GM18870 (cell line): ENCODE data around the gene GPR146.
"Not testable (repeated sequence)": the region's sequence is repeated elsewhere in the genome, so short reads cannot be mapped to it uniquely, and the experiment has no call there.

Source experiments
- ATAC-seq: cut with Tn5 transposase; IDR thresholded peaks from one replicate; pipeline ENCODE4 v1.9.1; 2021; ENCODE audit warnings: moderate library complexity; ENCODE audit not compliant: unreplicated experiment

Gene GPR146

GRCh38 chr7:1024876-1025742 lies 19.2 kb upstream of the GPR146 start:
- no peak for ATAC-seq

- no peak for ATAC-seq
These were observed 18.4 kb upstream of the GPR146 start for GRCh38 chr7:1025743-1026581.

- ATAC-seq, result no peak
These were observed 17.6 kb upstream of the GPR146 start for GRCh38 chr7:1026721-1027161.

GRCh38 chr7:1027242-1028043 lies 16.9 kb upstream of the GPR146 start:
- ATAC-seq, result no peak

- ATAC-seq, result no peak
These were observed 16.1 kb upstream of the GPR146 start for GRCh38 chr7:1028044-1028770.

GRCh38 chr7:1028775-1029636 lies 15.3 kb upstream of the GPR146 start:
- no peak for ATAC-seq

- no peak for ATAC-seq
These were observed 14.5 kb upstream of the GPR146 start for GRCh38 chr7:1029637-1030443.

GRCh38 chr7:1030444-1031070 lies 13.8 kb upstream of the GPR146 start:
- no peak for ATAC-seq

- ATAC-seq, result no peak
These were observed 12.5 kb upstream of the GPR146 start for GRCh38 chr7:1031716-1032455.

GRCh38 chr7:1032536-1033181 lies 11.7 kb upstream of the GPR146 start:
- no peak for ATAC-seq

GRCh38 chr7:1033546-1034145 lies 10.7 kb upstream of the GPR146 start:
- no peak for ATAC-seq

- ATAC-seq, result not testable (repeated sequence)
These were observed 9.6 kb upstream of the GPR146 start for GRCh38 chr7:1034769-1035168.

- not testable (repeated sequence) for ATAC-seq
These were observed 8.0 kb upstream of the GPR146 start for GRCh38 chr7:1036164-1036928.

- ATAC-seq, result not testable (repeated sequence)
These were observed 4.1 kb upstream of the GPR146 start for GRCh38 chr7:1040233-1040632.

- no peak for ATAC-seq
These were observed 3.6 kb upstream of the GPR146 start for GRCh38 chr7:1040790-1041189.
